ENCODE measurements around the gene SLC35F3. TPM values are rescaled to one million over a fixed set of nuclear protein-coding genes. Genes with fewer than 3 reads are reported as not detected.

The SLC35F3 gene
- polyA plus RNA-seq, 1 of the 3 experiments (the other 2 are of a cell fraction) = 0.87 TPM

- Histone ChIP-seq H3K4me1 (ENCODE audit: control insufficient read depth in 1 of 2, insufficient read depth in 2 of 2, low read depth in 1 of 2, low read length in 1 of 2) (no peaks in the 10 kb centered on the region), H3K36me3 (replicated peaks in 1 of 2; ENCODE audit: control insufficient read depth in 1 of 2, insufficient read depth in 2 of 2, low read length in 1 of 2) (no peaks in the 10 kb centered on the region), H3K4me2 (no peak overlapping the region), H2AFZ (ENCODE audit: low read depth) (no peak overlapping the region), H3F3A (replicated peaks; ENCODE audit: insufficient read depth) (no peaks in the 10 kb centered on the region), H3K27me3 (ENCODE audit: insufficient read depth) (no peaks in the 10 kb centered on the region), H3K4me3 (ENCODE audit: low read depth in 2 of 2, low read length in 1 of 2) (no peak overlapping the region), H3K79me2 (ENCODE audit: insufficient read depth) (no peaks in the 10 kb centered on the region), H3K9me2 (no peaks in the 10 kb centered on the region), H4K20me1 (ENCODE audit: insufficient read depth) (no peaks in the 10 kb centered on the region), H3K9ac (no peak overlapping the region), H3K9me3 (no peaks in the 10 kb centered on the region), H3K27ac (ENCODE audit: low read depth in 2 of 2, low read length in 1 of 2) (no peak overlapping the region)
- CTCF ChIA-PET = interaction anchor here (2.3 kb wide), 1 partner anchor 11 kb away, joined by 7 read pairs; no protein-coding TSS in a partner anchor
- TF ChIP-seq CTCF (IDR thresholded peaks at IDR 0.05) (no peak), MEF2A (IDR thresholded peaks at IDR 0.05; ENCODE audit: borderline replicate concordance, low read depth) (no peak), NFIC (IDR thresholded peaks at IDR 0.05; ENCODE audit: borderline replicate concordance) (no peak), JUND (IDR thresholded peaks at IDR 0.05) (no peak), IRF3 (IDR thresholded peaks at IDR 0.05; ENCODE audit: low read depth, low read length) (no peak), REST (IDR thresholded peaks at IDR 0.05; ENCODE audit: low read depth, low read length) (no peak), TCF12 (IDR thresholded peaks at IDR 0.05) (no peak), SMC3 (IDR thresholded peaks at IDR 0.05; ENCODE audit: low read depth, low read length) (no peak), PBX3 (IDR thresholded peaks at IDR 0.05) (no peak), RCOR1 (IDR thresholded peaks at IDR 0.05; ENCODE audit: low read length) (no peak), NRF1 (IDR thresholded peaks at IDR 0.05; ENCODE audit: low read depth, low read length) (no peak), GATA2 (CRISPR knock-in tag; IDR thresholded peaks at IDR 0.05) (no peak), TAF1 (IDR thresholded peaks at IDR 0.05; ENCODE audit: borderline replicate concordance, low read depth, low read length) (no peak), USF1 (IDR thresholded peaks at IDR 0.05; ENCODE audit: borderline replicate concordance, low read depth) (no peak), EP300 (IDR thresholded peaks at IDR 0.05; ENCODE audit: borderline replicate concordance in 1 of 2, low read depth in 1 of 2, low read length in 1 of 2) (no peak), FOXM1 (IDR thresholded peaks at IDR 0.05; ENCODE audit: low read depth) (no peak), RAD21 (IDR thresholded peaks at IDR 0.05; ENCODE audit: low read length) (no peak)
- POLR2A ChIA-PET = no interaction called here
- WGBS (ENCODE audit: low lambda C conversion rate) = 64% methylated on average over 4 of the region's 4 CpGs
- no peak for DNase-seq
These were observed 53.2 kb downstream of the SLC35F3 start for GRCh38 chr1:233957691-233958090.

All from SK-N-SH (cell line).